SK-N-SH (cell line): ENCODE results near the gene ZNRD2. TPM values are rescaled to one million over a fixed set of nuclear protein-coding genes. Genes with fewer than 3 reads are reported as not detected.

Experiments used
- CTCF ChIA-PET: fragments of 300-600, 350-600 bp; formaldehyde crosslinking; extraction: SDS; loops from one replicate; lab custom pipeline; 2021; lab: Yijun Ruan, JAX
- POLR2A ChIA-PET: fragments of 350-600 bp; sonication (Branson Sonifier 250); formaldehyde crosslinking; extraction: SDS; loops from one replicate; lab custom pipeline; 2020; ENCODE audit warnings: antibody characterized with exemption, inconsistent platforms; lab: Yijun Ruan, JAX
- DNase-seq: peaks from one replicate; pipeline ENCODE4 v3.0.0; 2012
- H2AFZ ChIP-seq: fragments of 200-600 bp; sonication (generic); 2 replicates; pipeline ENCODE4 v1.8.1; 2016; ENCODE audit warnings: antibody characterized with exemption, mild to moderate bottlenecking, low read depth
- H3F3A ChIP-seq: fragments of 200-600 bp; sonication (generic); replicated peaks from 2 replicates; pipeline ENCODE3; 2016; ENCODE audit warnings: antibody characterized with exemption, mild to moderate bottlenecking; ENCODE audit not compliant: insufficient read depth
- H3K27ac ChIP-seq, 2 experiments: fragments of 200-500 bp in 1 of 2; fragments of 200-600 bp in 1 of 2; sonication (Bioruptor generic) in 1 of 2; sonication (generic), shearing (Covaris generic) in 1 of 2; 2 replicates each; pipeline versions ENCODE4 v1.5.1 to v1.6.1; 2014 to 2016; ENCODE audit warnings: low read depth in 2 of 2, inconsistent platforms in 1 of 2, low read length in 1 of 2, mild to moderate bottlenecking in 1 of 2, mixed read lengths in 1 of 2
- H3K27me3 ChIP-seq: fragments of 200-600 bp; sonication (generic), shearing (Covaris generic); 2 replicates; pipeline ENCODE4 v1.6.1; 2016; ENCODE audit warnings: mixed run types; ENCODE audit not compliant: insufficient read depth
- H3K36me3 ChIP-seq, 2 experiments: fragments of 200-500 bp in 1 of 2; fragments of 200-600 bp in 1 of 2; sonication (Bioruptor generic) in 1 of 2; sonication (generic) in 1 of 2; replicated peaks in 1 of 2; 2 replicates each; pipeline versions ENCODE3 to v1.5.1; 2014 to 2016; ENCODE audit warnings: low read length in 1 of 2, mild to moderate bottlenecking in 1 of 2; ENCODE audit not compliant: insufficient read depth in 2 of 2, control insufficient read depth in 1 of 2
- H3K4me1 ChIP-seq, 2 experiments: fragments of 200-500 bp in 1 of 2; fragments of 200-600 bp in 1 of 2; sonication (Bioruptor generic) in 1 of 2; sonication (generic), shearing (Covaris generic) in 1 of 2; 2 replicates each; pipeline versions ENCODE4 v1.5.1 to v1.6.1; 2014 to 2016; ENCODE audit warnings: low read depth in 1 of 2, low read length in 1 of 2, mixed run types in 1 of 2; ENCODE audit not compliant: insufficient read depth in 2 of 2, control insufficient read depth in 1 of 2
- H3K4me2 ChIP-seq: fragments of 200-600 bp; sonication (generic), shearing (Covaris generic); 2 replicates; pipeline ENCODE4 v1.6.1; 2017; ENCODE audit warnings: mixed run types
- H3K4me3 ChIP-seq, 2 experiments: fragments of 200-500 bp in 1 of 2; fragments of 200-600 bp in 1 of 2; sonication (Bioruptor generic) in 1 of 2; sonication (generic), shearing (Covaris generic) in 1 of 2; 2 replicates each; pipeline versions ENCODE4 v1.5.1 to v1.8.1; 2014 to 2016; ENCODE audit warnings: low read depth in 2 of 2, inconsistent platforms in 1 of 2, low read length in 1 of 2, mild to moderate bottlenecking in 1 of 2, mixed read lengths in 1 of 2, moderate library complexity in 1 of 2
- H3K79me2 ChIP-seq: fragments of 200-600 bp; sonication (generic); 2 replicates; pipeline ENCODE4 v1.8.1; 2017; ENCODE audit warnings: mild to moderate bottlenecking; ENCODE audit not compliant: insufficient read depth
- H3K9ac ChIP-seq: fragments of 200-600 bp; sonication (generic); 2 replicates; pipeline ENCODE4 v1.6.1; 2017; ENCODE audit warnings: mixed run types
- H3K9me2 ChIP-seq: fragments of 200-600 bp; sonication (generic); 2 replicates; pipeline ENCODE4 v1.6.1; 2017; ENCODE audit warnings: mixed run types
- H3K9me3 ChIP-seq: fragments of 200-600 bp; sonication (generic); 2 replicates; pipeline ENCODE4 v1.6.1; 2017; ENCODE audit warnings: mixed run types, mild to moderate bottlenecking, moderate library complexity
- H4K20me1 ChIP-seq: fragments of 200-600 bp; sonication (generic); 2 replicates; pipeline ENCODE4 v1.6.1; 2017; ENCODE audit warnings: mild to moderate bottlenecking, mixed run types; ENCODE audit not compliant: insufficient read depth
- CHD2 ChIP-seq: fragments of 150-350 bp; IDR thresholded peaks from 2 replicates; pipeline ENCODE4 v1.6.1; 2018; ENCODE audit warnings: low read length; ENCODE audit not compliant: partially characterized antibody
- EP300 ChIP-seq, 2 experiments: IDR thresholded peaks; 2 replicates each; pipeline versions ENCODE4 v1.4.0 to v1.6.1; 2012; ENCODE audit warnings: borderline replicate concordance in 1 of 2, low read depth in 1 of 2, low read length in 1 of 2
- EZH2phosphoT487 ChIP-seq: fragments of 200-600 bp; sonication (generic); IDR thresholded peaks from 2 replicates; pipeline ENCODE4 v1.6.1; 2017; ENCODE audit warnings: low read depth, mixed run types, mild to moderate bottlenecking, antibody characterized with exemption, moderate library complexity, borderline replicate concordance
- JUND ChIP-seq: IDR thresholded peaks from 2 replicates; pipeline ENCODE4 v1.4.0; 2012
- MAX ChIP-seq: IDR thresholded peaks from 2 replicates; pipeline ENCODE4 v1.4.0; 2012; ENCODE audit warnings: low read depth
- MXI1 ChIP-seq: IDR thresholded peaks from 2 replicates; pipeline ENCODE4 v1.6.1; 2012; ENCODE audit warnings: mild to moderate bottlenecking, low read depth, low read length, improper control_type of control experiment
- NFIC ChIP-seq: IDR thresholded peaks from 2 replicates; pipeline ENCODE4 v1.4.0; 2012; ENCODE audit warnings: borderline replicate concordance
- NRF1 ChIP-seq: IDR thresholded peaks from 2 replicates; pipeline ENCODE4 v1.6.1; 2012; ENCODE audit warnings: low read depth, mild to moderate bottlenecking, low read length
- POLR2AphosphoS5 ChIP-seq: IDR thresholded peaks from 2 replicates; pipeline ENCODE4 v1.6.1; 2012; ENCODE audit warnings: low read depth, low read length
- RAD21 ChIP-seq: IDR thresholded peaks from 2 replicates; pipeline ENCODE4 v1.6.1; 2012; ENCODE audit warnings: mild to moderate bottlenecking, low read length
- RCOR1 ChIP-seq: fragments of 150-350 bp; IDR thresholded peaks from 2 replicates; pipeline ENCODE4 v1.6.1; 2017; ENCODE audit warnings: antibody characterized with exemption, low read length
- RXRA ChIP-seq: IDR thresholded peaks from 2 replicates; pipeline ENCODE4 v1.4.0; 2012; ENCODE audit warnings: low read depth, mild to moderate bottlenecking, borderline replicate concordance
- SIN3A ChIP-seq: IDR thresholded peaks from 2 replicates; pipeline ENCODE4 v1.6.1; 2012; ENCODE audit warnings: low read depth, mild to moderate bottlenecking, low read length, moderate library complexity, borderline replicate concordance
- SMC3 ChIP-seq: IDR thresholded peaks from 2 replicates; pipeline ENCODE4 v1.6.1; 2012; ENCODE audit warnings: low read depth, low read length, improper control_type of control experiment
- TAF1 ChIP-seq: IDR thresholded peaks from 2 replicates; pipeline ENCODE4 v1.6.1; 2012; ENCODE audit warnings: low read depth, mild to moderate bottlenecking, low read length, moderate library complexity, borderline replicate concordance
- WGBS: methylation state at CpG from one replicate; pipeline ENCODE4 v1.1.6; 2017; ENCODE audit warnings: low lambda C conversion rate; 5-methylcytosine and 5-hydroxymethylcytosine counted together
- polyA plus RNA-seq, 3 experiments: library from polyadenylated mRNA; depleted of rRNA; stranded (reverse); fragments of >200 nt; gene quantifications; 2 replicates each; pipeline ENCODE4 v1.2.3, GENCODE V29; 2012
- TF ChIP-seq, protein P1 (sequence below): fragments of 200-600 bp; sonication (generic); IDR thresholded peaks from 2 replicates; pipeline ENCODE4 v1.6.1; 2017; ENCODE audit warnings: antibody characterized with exemption, mild to moderate bottlenecking, moderate library complexity

ZNRD2 gene
- polyA plus RNA-seq, 1 of the 3 experiments (the other 2 are of a cell fraction): 78.1 TPM

DNA sequence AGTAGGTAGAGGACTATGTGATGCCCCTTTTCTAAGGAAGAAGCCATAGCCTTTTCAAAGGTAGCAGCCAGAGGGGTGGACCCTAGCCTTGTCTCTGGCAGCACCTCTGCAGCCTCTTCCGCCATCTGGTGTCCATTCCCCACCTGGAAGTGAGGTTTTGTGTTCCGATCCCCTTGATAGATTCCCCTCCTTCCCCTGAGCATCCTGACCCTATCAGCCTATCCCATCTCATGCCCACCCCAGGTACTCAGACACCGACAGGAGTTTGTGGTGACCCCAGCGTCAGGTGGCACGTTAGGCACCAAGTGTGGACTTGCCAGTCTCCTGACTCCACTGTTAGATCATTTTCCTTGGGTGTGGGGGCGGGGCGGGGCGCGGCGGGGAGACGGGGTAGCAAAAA, 1.7 kb downstream of the ZNRD2 start:
- no peak for TF ChIP-seq RCOR1
- TF ChIP-seq, protein P1, sequence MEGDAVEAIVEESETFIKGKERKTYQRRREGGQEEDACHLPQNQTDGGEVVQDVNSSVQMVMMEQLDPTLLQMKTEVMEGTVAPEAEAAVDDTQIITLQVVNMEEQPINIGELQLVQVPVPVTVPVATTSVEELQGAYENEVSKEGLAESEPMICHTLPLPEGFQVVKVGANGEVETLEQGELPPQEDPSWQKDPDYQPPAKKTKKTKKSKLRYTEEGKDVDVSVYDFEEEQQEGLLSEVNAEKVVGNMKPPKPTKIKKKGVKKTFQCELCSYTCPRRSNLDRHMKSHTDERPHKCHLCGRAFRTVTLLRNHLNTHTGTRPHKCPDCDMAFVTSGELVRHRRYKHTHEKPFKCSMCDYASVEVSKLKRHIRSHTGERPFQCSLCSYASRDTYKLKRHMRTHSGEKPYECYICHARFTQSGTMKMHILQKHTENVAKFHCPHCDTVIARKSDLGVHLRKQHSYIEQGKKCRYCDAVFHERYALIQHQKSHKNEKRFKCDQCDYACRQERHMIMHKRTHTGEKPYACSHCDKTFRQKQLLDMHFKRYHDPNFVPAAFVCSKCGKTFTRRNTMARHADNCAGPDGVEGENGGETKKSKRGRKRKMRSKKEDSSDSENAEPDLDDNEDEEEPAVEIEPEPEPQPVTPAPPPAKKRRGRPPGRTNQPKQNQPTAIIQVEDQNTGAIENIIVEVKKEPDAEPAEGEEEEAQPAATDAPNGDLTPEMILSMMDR: peak; percentile 58
- no peak for TF ChIP-seq TAF1
- peak; percentile 60 for TF ChIP-seq RAD21
- TF ChIP-seq SMC3: peak; percentile 33; the same call in 1 of the 2 replicates

GRCh38 chr11:65572356-65573051, 2.2 kb downstream of the ZNRD2 start, which contains the start of gene FAM89B:
TSS of gene FAM89B (plus strand) at chr11:65572538. CDS start at chr11:65572670, 132 bp downstream.
- H3K4me2 ChIP-seq: peak within 1 kb of the TSS; percentile 95
- TF ChIP-seq JUND (no peak), POLR2AphosphoS5 (peak; percentile 28), SIN3A (0 out of 2 replicates have a peak, but pooled peaks have one; percentile 22), TAF1 (peak; percentile 25; the same call in 1 of the 2 replicates), RXRA (no peak), RAD21 (no peak), MAX (peak; percentile 59; the same call in 1 of the 2 replicates), NFIC (peak; percentile 6; the same call in 1 of the 2 replicates), NRF1 (peak; percentile 26; the same call in 1 of the 2 replicates), CHD2 (peak; percentile 53), EP300 (IDR thresholded peaks at IDR 0.05; ENCODE audit: borderline replicate concordance in 1 of 2, low read depth in 1 of 2, low read length in 1 of 2) (no peak), EZH2phosphoT487 (no peak), MXI1 (peak; percentile 22; the same call in 1 of the 2 replicates)
- H3F3A ChIP-seq: peaks cover 43% of the 10 kb centered on the region
- no peak within 1 kb of the TSS for H2AFZ ChIP-seq
- no peaks in the 10 kb centered on the region for H3K27me3 ChIP-seq
- peak; percentile 89 for DNase-seq
- peaks cover 9 to 11% of the 10 kb centered on the region in 2 experiments for H3K36me3 ChIP-seq
- ChIA-PET CTCF (interaction anchor here (0.5 to 13.6 kb wide), 24 partner anchors 10 to 157 kb away, joined by 3 to 295 read pairs (median 6); partner anchors contain the start of genes KAT5, KCNK7, LTBP3 and MAP3K11), POLR2A (interaction anchor here (1.0 to 2.0 kb wide), 10 partner anchors 9 to 74 kb away, joined by 3 to 10 read pairs (median 4); partner anchors contain the start of genes LTBP3 and MALAT1)
- H3K9me2 ChIP-seq: no peaks in the 10 kb centered on the region
- H3K4me3 ChIP-seq: peak within 1 kb of the TSS; percentile 76 to 99
- H3K27ac ChIP-seq: peak within 1 kb of the TSS; percentile 77 to 81
- H3K9ac ChIP-seq: peak within 1 kb of the TSS; percentile 77; the same call in 1 of the 2 replicates
- under 1% methylated on average over 13 of the region's 86 CpGs for WGBS
- no peaks in the 10 kb centered on the region for H3K9me3 ChIP-seq
- H3K4me1 ChIP-seq: peaks cover 49 to 58% of the 10 kb centered on the region in 2 experiments; a peak in 3 of 4 replicates
- peaks cover 67% of the 10 kb centered on the region for H3K79me2 ChIP-seq
- H4K20me1 ChIP-seq: peaks cover 14% of the 10 kb centered on the region

More for the DNA sequence above, 1.7 kb downstream of the ZNRD2 start:
- peak overlapping the region; percentile 48 to 77 for H3K27ac ChIP-seq
- H4K20me1 ChIP-seq: peaks cover 14% of the 10 kb centered on the region
- POLR2A ChIA-PET: interaction anchor here (1.0 to 2.0 kb wide), 7 partner anchors 9 to 73 kb away, joined by 3 to 10 read pairs (median 4); partner anchors contain the start of genes LTBP3 and MALAT1
- H3F3A ChIP-seq: peaks cover 39% of the 10 kb centered on the region
- peaks cover 43 to 52% of the 10 kb centered on the region in 2 experiments; a peak in 3 of 4 replicates for H3K4me1 ChIP-seq
- H3K4me2 ChIP-seq: peak overlapping the region; percentile 95
- no peaks in the 10 kb centered on the region for H3K9me3 ChIP-seq
- H3K9ac ChIP-seq: peak overlapping the region; percentile 42; the same call in 1 of the 2 replicates
- CTCF ChIA-PET: interaction anchor here (0.6 to 13.6 kb wide), 18 partner anchors 11 to 216 kb away, joined by 3 to 295 read pairs (median 6); partner anchors contain the start of genes KAT5, KCNK7, LTBP3 and MALAT1
- no peak overlapping the region for H2AFZ ChIP-seq
- no peaks in the 10 kb centered on the region for H3K9me2 ChIP-seq
- H3K79me2 ChIP-seq: peaks cover 69% of the 10 kb centered on the region
- DNase-seq: no peak
- 10% methylated on average over 11 of the region's 11 CpGs for WGBS
- no peaks in the 10 kb centered on the region for H3K27me3 ChIP-seq
- peaks cover 9 to 11% of the 10 kb centered on the region in 2 experiments for H3K36me3 ChIP-seq
- H3K4me3 ChIP-seq: peak overlapping the region; percentile 76 to 99
